NCI-H748 (cell line): ENCODE measurements around the gene STK36.

Experiments
- DNase-seq: peaks from one replicate; lab custom pipeline; 2025; ENCODE audit not compliant: unreplicated experiment; lab: John Stamatoyannopoulos, UW

STK36 gene

DNA sequence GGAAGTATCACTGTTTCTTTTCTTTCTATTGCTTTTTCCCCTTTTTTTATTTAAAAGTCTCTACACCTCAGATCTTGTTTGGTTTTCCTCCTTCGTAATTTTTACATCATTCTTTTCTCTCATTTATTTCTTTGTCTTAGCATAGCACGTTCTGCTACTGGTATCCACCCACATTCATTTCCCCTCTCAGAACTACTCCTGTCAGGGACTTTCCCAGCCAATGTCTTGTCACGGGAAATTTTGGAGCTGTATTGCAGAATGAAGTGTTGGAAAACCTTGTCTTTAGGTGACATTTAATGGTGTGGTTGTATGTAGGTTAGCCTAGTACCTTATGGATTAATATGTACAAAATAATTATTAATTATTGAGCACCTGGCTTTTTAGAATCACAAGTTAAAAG is 72.7 kb downstream of the STK36 start:
- no peak for DNase-seq

DNA sequence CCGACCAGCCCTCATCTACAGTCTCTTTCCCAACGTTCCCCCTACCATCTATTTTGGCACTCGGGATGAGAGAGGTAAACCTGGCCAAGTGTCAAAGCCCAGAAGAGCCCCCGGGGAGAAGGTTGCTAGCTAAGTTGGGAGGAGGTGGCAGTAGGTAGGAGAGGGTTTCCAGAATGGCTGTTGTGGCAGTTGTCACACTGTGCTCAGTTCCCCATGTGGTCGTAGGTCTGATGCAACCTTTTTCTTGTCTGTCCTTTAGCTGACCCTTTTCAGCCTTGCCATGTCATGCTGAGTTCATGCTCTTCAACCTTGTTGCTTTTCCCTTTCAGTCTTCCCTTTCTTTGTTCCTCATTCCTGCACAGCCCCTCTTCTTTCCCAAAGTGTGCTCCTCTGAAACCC is 73.3 kb downstream of the STK36 start:
- no peak for DNase-seq

DNA sequence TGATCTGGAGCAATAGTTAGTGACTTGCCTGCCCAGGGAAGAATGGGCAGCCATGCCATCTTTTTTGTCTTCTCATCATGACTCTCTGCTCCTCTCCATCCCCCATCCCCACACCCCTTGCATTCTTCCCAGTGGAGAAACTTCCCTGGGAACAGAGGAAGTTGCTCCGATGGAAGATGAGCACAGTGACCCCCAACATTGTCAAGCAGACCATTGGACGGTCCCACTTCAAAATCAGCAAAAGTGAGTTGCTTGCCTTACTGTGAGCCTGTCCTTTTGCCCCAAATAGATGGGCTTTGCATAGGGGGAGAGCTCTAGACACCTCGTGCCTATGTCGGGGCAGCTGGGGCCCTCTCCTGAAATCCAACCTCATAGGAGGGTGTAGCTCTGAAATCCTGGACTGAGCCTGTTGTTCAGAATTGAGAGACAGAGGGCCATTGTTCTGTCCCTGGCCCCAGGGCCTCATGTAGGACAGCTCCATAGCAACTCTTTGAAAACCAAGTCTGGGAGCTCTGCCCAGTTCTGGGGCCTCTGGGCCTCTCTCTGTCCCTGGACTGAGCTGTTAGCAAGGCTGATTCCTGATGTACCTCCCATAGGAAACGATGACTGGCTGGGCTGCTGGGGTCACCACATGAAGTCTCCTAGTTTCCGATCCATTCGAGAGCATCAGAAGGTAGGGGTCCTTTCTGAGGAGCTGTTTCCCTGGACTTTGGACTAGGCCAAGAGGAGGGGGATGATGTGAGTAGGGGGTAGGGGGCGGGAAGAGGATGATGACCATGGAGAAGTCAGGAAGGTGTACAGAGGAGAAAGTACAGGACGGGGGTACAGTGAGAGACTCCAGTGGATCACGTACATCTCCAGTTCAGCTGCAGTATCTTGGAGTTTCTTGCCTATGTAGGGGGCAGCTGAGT is 73.9 kb downstream of the STK36 start:
- DNase-seq: no peak

DNA sequence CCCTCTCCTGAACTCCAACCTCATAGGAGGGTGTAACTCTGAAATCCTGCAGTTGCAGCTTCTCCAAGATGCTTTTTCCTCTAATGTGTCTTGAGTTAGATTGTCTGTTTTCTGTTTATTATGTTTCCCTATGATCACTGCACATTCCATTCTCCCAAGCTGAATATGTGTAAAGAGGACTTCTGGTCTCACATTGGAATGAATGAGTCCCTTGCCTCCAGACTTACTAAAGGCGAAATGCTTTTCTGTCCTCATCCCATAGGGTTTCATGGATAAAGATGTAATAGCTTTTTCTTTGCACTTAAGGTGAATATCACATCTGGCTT is 74.5 kb downstream of the STK36 start:
- DNase-seq: no peak

DNA sequence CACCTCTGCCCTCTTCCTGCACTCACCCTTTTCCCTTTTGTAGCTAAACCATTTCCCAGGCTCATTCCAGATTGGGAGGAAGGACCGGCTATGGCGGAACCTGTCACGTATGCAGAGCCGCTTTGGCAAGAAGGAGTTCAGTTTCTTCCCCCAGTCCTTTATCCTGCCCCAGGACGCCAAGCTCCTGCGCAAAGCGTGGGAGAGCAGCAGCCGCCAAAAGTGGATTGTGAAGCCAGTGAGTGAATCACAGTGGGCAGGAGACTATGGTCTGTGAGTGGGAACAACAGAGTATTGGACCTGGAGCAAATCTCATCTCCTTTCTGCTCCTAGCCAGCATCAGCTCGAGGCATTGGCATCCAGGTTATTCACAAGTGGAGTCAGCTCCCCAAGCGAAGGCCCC is 75.1 kb downstream of the STK36 start:
- DNase-seq: no peak

DNA sequence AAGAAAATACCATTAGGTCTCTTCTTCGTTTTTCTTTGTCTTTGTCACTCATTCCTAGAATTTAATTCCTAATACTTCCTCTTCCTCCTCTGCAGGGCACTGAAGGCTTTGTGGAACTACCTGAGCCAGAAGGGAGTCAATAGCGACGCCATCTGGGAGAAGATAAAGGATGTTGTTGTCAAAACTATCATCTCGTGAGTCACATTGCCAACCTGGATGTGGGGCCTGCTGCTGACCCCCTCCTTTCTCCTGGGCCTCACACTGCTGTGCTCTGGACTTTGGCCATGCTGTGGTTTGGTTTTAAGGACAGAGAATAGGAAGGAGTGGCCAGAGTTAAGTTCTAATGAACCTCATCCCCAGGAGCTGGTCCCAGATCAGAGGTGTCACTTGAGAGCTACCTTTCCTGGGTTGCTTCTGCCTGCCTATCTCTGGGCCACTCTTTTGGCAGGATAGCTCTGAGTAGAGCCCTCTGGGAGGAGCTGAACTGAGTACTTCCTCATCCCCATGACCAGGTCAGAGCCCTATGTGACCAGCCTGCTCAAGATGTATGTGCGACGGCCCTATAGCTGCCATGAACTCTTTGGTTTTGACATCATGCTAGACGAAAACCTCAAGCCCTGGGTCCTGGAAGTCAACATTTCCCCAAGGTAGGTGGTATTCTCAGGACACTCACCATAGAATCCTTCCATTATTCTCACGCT is 77.0 kb downstream of the STK36 start:
- DNase-seq: no peak
